Measurements from ENCODE around the gene RNASE8.

Gene RNASE8

GRCh38 chr14:21098892-21099595, 41.4 kb downstream of the RNASE8 start:
- peak overlapping the region; percentile 52; the same call in 1 of the 2 replicates for H2AFZ ChIP-seq (ENCODE audit: low read depth)
- H3K9ac ChIP-seq: peak overlapping the region; percentile 32; the same call in 1 of the 2 replicates
- H4K20me1 ChIP-seq (ENCODE audit: insufficient read depth): no peaks in the 10 kb centered on the region
- H3K4me2 ChIP-seq: peak overlapping the region; percentile 68
- no peak overlapping the region for H3K4me3 ChIP-seq (IDR thresholded peaks at IDR 0.05; ENCODE audit: insufficient read depth, low read depth, low read length)
- H3K36me3 ChIP-seq (ENCODE audit: insufficient read depth): no peaks in the 10 kb centered on the region
- no peaks in the 10 kb centered on the region for H3K27me3 ChIP-seq (ENCODE audit: insufficient read depth, low read depth)
- TF ChIP-seq CTCF (conservative IDR thresholded peaks at IDR 0.05; ENCODE audit: low read depth, low read length): no peak
- H3K4me1 ChIP-seq (ENCODE audit: low read depth, poor library complexity, severe bottlenecking): peaks cover 19% of the 10 kb centered on the region
- no peak overlapping the region for H3K27ac ChIP-seq
- no peaks in the 10 kb centered on the region for H3K79me2 ChIP-seq (ENCODE audit: insufficient read depth, low read depth)

GRCh38 chr14:21099596-21099985, 42.0 kb downstream of the RNASE8 start:
- no peak for TF ChIP-seq CTCF (conservative IDR thresholded peaks at IDR 0.05; ENCODE audit: low read depth, low read length)
- Histone ChIP-seq H3K27me3 (ENCODE audit: insufficient read depth, low read depth) (no peaks in the 10 kb centered on the region), H4K20me1 (ENCODE audit: insufficient read depth) (no peaks in the 10 kb centered on the region), H3K79me2 (ENCODE audit: insufficient read depth, low read depth) (no peaks in the 10 kb centered on the region), H3K4me3 (IDR thresholded peaks at IDR 0.05; ENCODE audit: insufficient read depth, low read depth, low read length) (no peak overlapping the region), H3K9ac (no peak overlapping the region), H3K27ac (no peak overlapping the region), H3K36me3 (ENCODE audit: insufficient read depth) (no peaks in the 10 kb centered on the region), H3K4me2 (peak overlapping the region; percentile 68; the same call in 1 of the 2 replicates), H2AFZ (ENCODE audit: low read depth) (no peak overlapping the region), H3K4me1 (ENCODE audit: low read depth, poor library complexity, severe bottlenecking) (peaks cover 20% of the 10 kb centered on the region)

GRCh38 chr14:21100931-21101330, 43.3 kb downstream of the RNASE8 start, which contains the start of gene TMEM253:
Gene TMEM253 (plus strand): TSS chr14:21101066. CDS start chr14:21101344, 278 bp downstream.
- H4K20me1 ChIP-seq (ENCODE audit: insufficient read depth): no peaks in the 10 kb centered on the region
- H3K27me3 ChIP-seq (ENCODE audit: insufficient read depth, low read depth): no peaks in the 10 kb centered on the region
- H3K4me1 ChIP-seq (ENCODE audit: low read depth, poor library complexity, severe bottlenecking): peaks cover 34% of the 10 kb centered on the region
- H3K27ac ChIP-seq: no peak within 1 kb of the TSS
- H3K9ac ChIP-seq: no peak within 1 kb of the TSS
- H3K4me2 ChIP-seq: peak within 1 kb of the TSS; percentile 68; the same call in 1 of the 2 replicates
- no peak within 1 kb of the TSS for H2AFZ ChIP-seq (ENCODE audit: low read depth)
- H3K36me3 ChIP-seq (ENCODE audit: insufficient read depth): no peaks in the 10 kb centered on the region
- H3K4me3 ChIP-seq (IDR thresholded peaks at IDR 0.05; ENCODE audit: insufficient read depth, low read depth, low read length): no peak within 1 kb of the TSS
- TF ChIP-seq CTCF (conservative IDR thresholded peaks at IDR 0.05; ENCODE audit: low read depth, low read length): no peak
- no peaks in the 10 kb centered on the region for H3K79me2 ChIP-seq (ENCODE audit: insufficient read depth, low read depth)

GRCh38 chr14:21101802-21102413, 44.3 kb downstream of the RNASE8 start:
- no peak overlapping the region for H3K27ac ChIP-seq
- H3K4me3 ChIP-seq (IDR thresholded peaks at IDR 0.05; ENCODE audit: insufficient read depth, low read depth, low read length): no peak overlapping the region
- H3K4me1 ChIP-seq (ENCODE audit: low read depth, poor library complexity, severe bottlenecking): peaks cover 43% of the 10 kb centered on the region
- no peak overlapping the region for H3K9ac ChIP-seq
- H3K79me2 ChIP-seq (ENCODE audit: insufficient read depth, low read depth): no peaks in the 10 kb centered on the region
- no peaks in the 10 kb centered on the region for H3K36me3 ChIP-seq (ENCODE audit: insufficient read depth)
- H4K20me1 ChIP-seq (ENCODE audit: insufficient read depth): no peaks in the 10 kb centered on the region
- no peak overlapping the region for H2AFZ ChIP-seq (ENCODE audit: low read depth)
- H3K4me2 ChIP-seq: peak overlapping the region; percentile 73; the same call in 1 of the 2 replicates
- no peaks in the 10 kb centered on the region for H3K27me3 ChIP-seq (ENCODE audit: insufficient read depth, low read depth)
- TF ChIP-seq CTCF (conservative IDR thresholded peaks at IDR 0.05; ENCODE audit: low read depth, low read length): no peak
